Muscle layer of duodenum (tissue), 2 donors: ENCODE results near the gene HMCES.
A peak's percentile ranks its signal among the peaks of the same experiment; 100 is the strongest.
"Not testable (repeated sequence)": the region's sequence is repeated elsewhere in the genome, so short reads cannot be mapped to it uniquely, and the experiment has no call there.

Source experiments
- H3K27ac ChIP-seq: one replicate; pipeline ENCODE4 v1.7.0; 2013; ENCODE audit warnings: mild to moderate bottlenecking, low read length
- H3K27me3 ChIP-seq: one replicate; pipeline ENCODE4 v1.7.0; 2013; ENCODE audit warnings: low read depth, mild to moderate bottlenecking, control low read depth, low read length
- H3K36me3 ChIP-seq, 2 donors: one replicate each; pipeline ENCODE4 v1.7.0; 2013; ENCODE audit warnings: low read length in 2 of 2, control low read depth in 1 of 2, mild to moderate bottlenecking in 1 of 2; ENCODE audit not compliant: insufficient read depth in 2 of 2, control insufficient read depth in 1 of 2
- H3K4me1 ChIP-seq, 2 donors: one replicate each; pipeline ENCODE4 v1.7.0; 2013; ENCODE audit warnings: low read length in 2 of 2, mild to moderate bottlenecking in 2 of 2, control low read depth in 1 of 2, moderate library complexity in 1 of 2; ENCODE audit not compliant: insufficient read depth in 2 of 2, control insufficient read depth in 1 of 2
- H3K4me3 ChIP-seq, 2 donors: one replicate each; pipeline ENCODE4 v1.7.0; 2013; ENCODE audit warnings: low read length in 2 of 2, low read depth in 1 of 2, mild to moderate bottlenecking in 1 of 2
- H3K9me3 ChIP-seq, 2 donors: one replicate each; pipeline ENCODE4 v1.7.0; 2013; ENCODE audit warnings: low read length in 2 of 2, control low read depth in 1 of 2, mild to moderate bottlenecking in 1 of 2; ENCODE audit not compliant: control insufficient read depth in 1 of 2
- donor health status: healthy.

Gene HMCES

DNA sequence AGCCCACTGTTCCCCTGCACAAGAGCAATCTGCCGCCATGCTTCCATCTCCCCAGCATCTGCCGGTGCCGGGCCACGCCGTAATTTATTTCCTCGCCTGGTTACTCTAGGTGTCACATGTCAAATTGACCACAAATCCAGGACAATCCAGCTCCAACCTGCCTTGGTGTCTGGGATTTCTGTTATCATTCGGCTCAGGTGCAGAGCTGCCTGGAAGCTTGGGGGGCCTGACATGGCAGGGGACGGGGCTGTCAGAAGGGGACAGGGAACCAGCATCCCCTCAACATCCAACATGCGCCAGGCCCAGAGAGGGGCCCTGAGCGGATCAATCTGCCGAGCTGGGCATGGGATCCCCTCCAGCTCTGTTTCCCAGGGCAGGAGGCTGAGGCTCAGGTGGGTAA is 47.9 kb downstream of the HMCES start:
- H3K27ac ChIP-seq, result no peak overlapping the region
- no peaks in the 10 kb centered on the region for H3K27me3 ChIP-seq
- H3K9me3 ChIP-seq, result no peaks in the 10 kb centered on the region
- H3K4me3 ChIP-seq, result no peak overlapping the region
- H3K36me3 ChIP-seq, result peaks cover 0 to 10% of the 10 kb centered on the region in 2 donors
- no peaks in the 10 kb centered on the region for H3K4me1 ChIP-seq

DNA sequence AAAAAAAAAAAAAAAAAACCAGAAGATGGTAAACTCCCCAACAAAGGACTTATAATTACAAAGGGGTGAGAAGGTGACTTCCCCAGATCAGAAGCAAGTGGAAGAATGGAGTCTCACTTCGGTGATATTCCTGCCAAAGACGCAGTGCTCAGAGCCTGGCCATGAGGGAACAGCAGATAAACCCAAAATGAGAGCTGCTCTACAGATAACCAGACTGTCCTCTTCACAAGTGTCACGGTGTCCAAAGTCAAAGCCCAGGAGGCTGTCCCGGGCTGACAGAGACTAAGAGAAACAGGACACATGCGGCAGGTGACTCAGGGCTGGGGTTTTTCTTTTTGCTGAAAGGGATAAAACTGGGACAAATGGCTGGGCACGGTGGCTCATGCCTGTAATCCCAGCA is 48.8 kb downstream of the HMCES start:
- Histone ChIP-seq H3K4me3 (no peak overlapping the region), H3K4me1 (no peaks in the 10 kb centered on the region), H3K36me3 (peaks cover 0 to 4% of the 10 kb centered on the region in 2 donors), H3K9me3 (no peaks in the 10 kb centered on the region), H3K27ac (no peak overlapping the region), H3K27me3 (no peaks in the 10 kb centered on the region)

DNA sequence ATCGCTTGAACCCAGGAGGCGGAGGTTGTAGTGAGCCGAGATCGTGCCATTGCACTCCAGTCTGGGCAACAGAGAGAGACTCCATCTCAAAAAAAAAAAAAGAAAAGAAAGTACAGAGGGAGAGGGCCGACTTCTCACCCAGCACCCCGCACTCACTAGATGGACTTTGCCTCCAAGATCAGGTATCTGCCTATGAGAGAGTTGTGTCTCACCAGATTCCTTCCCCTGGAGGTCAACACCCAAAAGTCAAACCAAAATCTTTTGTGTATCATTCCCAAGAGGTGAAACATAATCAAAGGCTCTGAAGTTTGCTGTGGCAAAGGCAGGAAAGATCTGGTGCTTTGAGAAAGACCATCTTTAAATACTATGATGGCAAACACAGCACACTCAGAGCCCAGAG is 51.2 kb downstream of the HMCES start:
- Histone ChIP-seq H3K9me3 (no peaks in the 10 kb centered on the region), H3K36me3 (peaks cover 0 to under 1% of the 10 kb centered on the region in 2 donors), H3K27ac (no peak overlapping the region), H3K4me1 (no peaks in the 10 kb centered on the region), H3K27me3 (no peaks in the 10 kb centered on the region), H3K4me3 (no peak overlapping the region)

DNA sequence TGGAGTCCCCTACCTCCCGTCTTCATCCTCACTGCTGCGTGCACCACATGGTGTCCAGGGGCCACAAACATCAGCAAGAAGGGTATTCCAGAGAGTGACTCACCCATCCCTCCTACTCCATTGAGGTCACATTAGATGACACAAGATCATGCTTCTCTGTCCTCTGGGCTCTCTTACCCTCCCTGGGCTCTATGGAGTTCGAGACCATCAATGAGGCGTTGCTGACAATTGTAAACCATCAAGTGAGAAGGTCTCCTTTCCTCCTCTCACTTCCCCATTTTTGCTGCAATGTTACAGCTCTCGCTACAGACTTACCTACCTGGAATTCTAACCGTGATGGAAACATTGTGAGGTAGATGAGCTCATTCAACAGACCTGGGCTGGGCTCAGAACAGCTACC is 51.7 kb downstream of the HMCES start:
- no peak overlapping the region for H3K27ac ChIP-seq
- H3K4me1 ChIP-seq, result no peaks in the 10 kb centered on the region
- H3K9me3 ChIP-seq, result no peaks in the 10 kb centered on the region

DNA sequence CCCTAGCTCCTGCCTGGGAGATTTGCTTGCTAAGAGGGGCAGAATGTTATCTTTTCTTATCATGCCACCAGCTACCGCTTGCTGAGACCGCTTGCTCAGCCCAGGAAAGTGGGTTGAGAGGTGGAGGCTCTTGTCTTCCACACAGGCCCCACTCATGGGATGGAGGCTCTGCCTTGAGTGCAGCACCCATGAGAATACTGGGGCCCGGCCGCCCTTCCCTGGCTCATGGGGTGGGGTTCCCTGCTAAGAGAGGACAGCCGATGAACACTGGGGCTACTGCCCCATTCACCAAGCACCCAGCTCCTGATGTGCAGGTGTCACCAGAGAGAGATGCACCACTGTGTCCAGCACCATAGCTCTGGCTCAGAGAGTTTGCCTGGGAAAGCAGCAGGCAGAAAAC is 55.2 kb downstream of the HMCES start:
- H3K4me3 ChIP-seq, result no peak overlapping the region
- no peaks in the 10 kb centered on the region for H3K36me3 ChIP-seq
- H3K27me3 ChIP-seq, result no peaks in the 10 kb centered on the region
- no peaks in the 10 kb centered on the region for H3K4me1 ChIP-seq
- H3K27ac ChIP-seq, result no peak overlapping the region
- no peaks in the 10 kb centered on the region for H3K9me3 ChIP-seq

More for the DNA sequence above, 51.7 kb downstream of the HMCES start:
- no peak overlapping the region for H3K4me3 ChIP-seq
- no peaks in the 10 kb centered on the region for H3K36me3 ChIP-seq
- H3K27me3 ChIP-seq, result no peaks in the 10 kb centered on the region

DNA sequence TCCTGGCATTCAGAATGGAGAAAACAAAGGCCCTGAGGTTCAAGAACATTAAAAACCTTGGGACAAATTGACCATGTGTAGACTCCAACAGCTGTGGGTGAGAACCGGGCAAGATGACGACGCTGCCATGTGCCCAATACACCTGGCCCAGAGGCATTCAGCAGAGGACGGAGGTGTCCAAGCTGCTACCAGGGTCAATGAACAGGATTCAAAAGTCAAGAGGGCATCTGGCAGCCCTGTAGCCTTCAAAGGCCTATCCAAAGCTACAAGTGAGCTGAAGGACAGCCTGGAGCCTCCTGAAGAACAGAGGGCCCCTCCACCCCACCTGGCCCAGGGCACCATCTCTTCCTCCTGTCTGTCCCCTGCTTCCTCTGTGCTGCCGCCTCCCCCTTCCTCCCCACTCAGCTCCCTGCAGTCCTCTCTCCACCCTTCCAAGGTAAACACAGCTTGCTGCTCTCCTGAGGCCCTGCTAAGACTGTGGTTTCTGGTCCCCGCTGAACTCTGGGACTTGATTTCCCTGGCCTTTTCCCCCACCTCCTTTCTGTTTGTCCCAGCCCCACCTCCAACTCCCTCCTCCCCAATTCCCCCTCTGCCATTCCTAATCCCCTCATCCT is 57.5 kb downstream of the HMCES start:
- H3K4me1 ChIP-seq, result no peaks in the 10 kb centered on the region
- H3K4me3 ChIP-seq, result no peak overlapping the region
- no peaks in the 10 kb centered on the region for H3K9me3 ChIP-seq
- H3K27me3 ChIP-seq, result no peaks in the 10 kb centered on the region
- no peaks in the 10 kb centered on the region for H3K36me3 ChIP-seq
- no peak overlapping the region for H3K27ac ChIP-seq

DNA sequence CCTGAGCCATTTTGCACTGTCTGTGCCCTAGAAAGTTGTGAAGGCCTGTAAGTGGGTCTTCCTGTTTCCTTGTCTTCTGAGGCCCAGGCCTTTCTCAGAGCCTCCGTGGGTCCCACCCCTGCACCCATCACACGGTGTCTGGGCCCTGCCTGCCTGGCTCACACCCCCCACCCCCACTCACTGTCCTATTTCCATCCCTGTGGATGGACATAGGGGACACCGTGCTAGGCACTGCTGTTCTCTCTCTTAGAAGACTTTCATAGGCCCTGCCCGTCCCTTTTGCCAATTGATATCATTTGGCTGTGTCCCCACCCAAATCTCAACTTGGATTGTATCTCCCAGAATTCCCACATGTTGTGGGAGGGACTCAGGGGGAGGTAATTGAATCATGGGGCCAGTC is 59.0 kb downstream of the HMCES start:
- H3K9me3 ChIP-seq, H3K27ac ChIP-seq, H3K4me3 ChIP-seq, H3K4me1 ChIP-seq, H3K36me3 ChIP-seq, H3K27me3 ChIP-seq: not testable (repeated sequence)

DNA sequence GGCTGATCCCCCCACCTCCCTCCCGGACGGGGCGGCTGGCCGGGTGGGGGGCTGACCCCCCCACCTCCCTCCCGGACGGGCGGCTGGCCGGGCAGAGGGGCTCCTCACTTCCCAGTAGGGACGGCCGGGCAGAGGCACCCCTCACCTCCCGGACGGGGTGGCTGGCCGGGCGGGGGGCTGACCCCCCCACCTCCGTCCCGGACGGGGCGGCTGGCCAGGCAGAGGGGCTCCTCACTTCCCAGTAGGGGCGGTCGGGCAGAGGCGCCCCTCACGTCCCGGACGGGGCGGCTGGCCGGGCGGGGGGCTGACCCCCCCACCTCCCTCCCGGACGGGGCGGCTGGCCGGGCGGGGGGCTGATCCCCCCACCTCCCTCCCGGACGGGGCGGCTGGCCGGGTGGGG is 60.5 kb downstream of the HMCES start:
- H3K36me3 ChIP-seq, H3K27ac ChIP-seq, H3K27me3 ChIP-seq, H3K9me3 ChIP-seq, H3K4me1 ChIP-seq, H3K4me3 ChIP-seq: not testable (repeated sequence)

DNA sequence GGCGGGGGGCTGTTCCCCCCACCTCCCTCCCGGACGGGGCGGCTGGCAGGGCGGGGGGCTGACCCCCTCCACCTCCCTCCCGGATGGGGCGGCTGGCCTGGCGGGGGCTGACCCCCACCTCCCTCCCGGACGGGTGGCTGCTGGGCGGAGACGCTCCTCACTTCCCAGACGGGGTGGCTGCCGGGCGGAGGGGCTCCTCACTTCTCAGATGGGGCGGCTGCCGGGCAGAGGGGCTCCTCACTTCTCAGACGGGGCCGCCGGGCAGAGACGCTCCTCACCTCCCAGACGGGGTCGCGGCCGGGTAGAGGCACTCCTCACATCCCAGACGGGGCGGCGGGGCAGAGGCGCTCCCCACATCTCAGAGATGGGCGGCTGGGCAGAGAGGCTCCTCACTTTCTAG is 61.2 kb downstream of the HMCES start:
- H3K4me3 ChIP-seq, H3K36me3 ChIP-seq, H3K4me1 ChIP-seq, H3K9me3 ChIP-seq, H3K27me3 ChIP-seq, H3K27ac ChIP-seq: not testable (repeated sequence)

DNA sequence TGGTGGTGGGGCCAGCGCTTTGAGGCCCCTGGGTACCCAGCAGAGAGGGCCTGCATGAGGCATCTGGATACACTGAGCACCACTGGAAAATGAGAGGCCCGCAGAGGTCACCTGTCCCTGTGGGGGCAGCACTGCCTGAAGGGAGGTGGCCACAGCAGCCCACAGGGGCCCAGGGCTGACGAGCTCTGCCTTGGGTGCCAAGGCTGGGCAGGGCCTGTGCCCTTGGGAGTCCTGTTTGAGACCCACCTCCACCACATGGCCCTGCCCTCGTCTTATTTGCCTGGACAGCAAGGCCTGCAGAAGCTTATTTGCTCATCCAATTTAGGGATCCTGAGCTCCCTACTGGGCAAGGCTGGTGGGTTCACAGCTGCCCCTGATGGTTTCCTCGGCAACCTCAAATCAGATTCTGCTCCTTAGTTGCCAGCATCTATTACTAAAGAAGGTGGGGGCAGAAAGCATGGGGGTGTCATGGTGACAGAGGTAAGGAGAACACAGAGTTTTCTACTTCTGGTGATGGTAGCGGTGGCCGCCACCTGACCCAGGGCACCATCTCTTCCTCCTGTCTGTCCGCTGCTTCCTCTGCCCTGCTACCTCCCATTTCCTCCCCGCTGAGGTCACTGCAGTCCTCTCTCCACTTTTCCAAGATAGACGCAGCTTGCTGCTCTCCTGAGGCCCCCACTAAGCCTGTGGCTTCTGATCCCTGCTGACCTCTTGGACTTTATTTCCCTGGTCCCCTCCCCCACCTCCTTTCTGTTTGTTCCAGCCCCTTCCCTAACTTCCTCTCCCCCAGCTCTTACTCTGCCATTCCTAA is 62.9 kb downstream of the HMCES start:
- Histone ChIP-seq H3K9me3 (no peaks in the 10 kb centered on the region), H3K27me3 (no peaks in the 10 kb centered on the region), H3K4me3 (no peak overlapping the region), H3K27ac (no peak overlapping the region), H3K4me1 (peaks cover 0 to 8% of the 10 kb centered on the region in 2 donors), H3K36me3 (no peaks in the 10 kb centered on the region)

DNA sequence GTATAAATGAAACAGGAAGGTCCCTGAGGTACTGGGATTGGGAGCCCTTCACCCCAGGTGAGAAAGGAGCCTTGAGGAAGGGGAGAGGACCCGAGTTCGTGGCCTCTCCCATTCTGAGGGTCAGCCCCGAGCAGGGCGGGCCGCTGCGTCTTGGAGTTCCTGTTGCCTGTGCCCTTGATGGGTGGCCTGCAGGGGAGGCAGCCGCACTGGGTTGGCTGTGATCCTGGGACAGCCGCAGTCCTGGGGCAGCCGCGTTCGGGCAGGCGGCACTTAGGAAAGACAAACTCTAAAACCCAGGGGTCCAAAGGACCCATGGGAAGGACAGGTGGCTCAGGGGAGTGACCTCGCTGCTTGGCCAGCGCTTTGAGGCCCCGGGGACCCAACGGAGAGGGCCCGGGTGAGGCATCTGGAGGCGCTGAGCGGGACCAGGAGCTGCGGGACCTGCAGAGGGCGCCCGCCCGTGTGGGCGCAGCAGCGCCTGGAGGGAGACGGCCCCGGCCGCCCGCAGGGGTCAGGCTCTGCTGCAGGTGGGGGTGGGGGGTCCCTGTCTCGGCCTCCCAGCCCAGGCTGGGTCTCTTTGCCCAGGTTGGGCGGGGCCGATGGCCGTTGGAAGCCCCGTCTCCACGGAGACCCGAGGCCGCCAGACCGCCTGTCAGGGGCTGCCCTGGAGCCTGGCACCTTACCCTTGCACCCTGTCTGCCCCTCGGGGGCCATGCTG is 65.1 kb downstream of the HMCES start:
- H3K27me3 ChIP-seq, result no peaks in the 10 kb centered on the region
- peaks cover 0 to 11% of the 10 kb centered on the region in 2 donors for H3K4me1 ChIP-seq
- H3K36me3 ChIP-seq, result no peaks in the 10 kb centered on the region
- H3K9me3 ChIP-seq, result no peaks in the 10 kb centered on the region
- no peak overlapping the region for H3K27ac ChIP-seq
- peak overlapping the region; percentile 7 to 48 for H3K4me3 ChIP-seq
